ENCODE results near the gene MYH16. TPM values are rescaled to one million over a fixed set of nuclear protein-coding genes. Genes with fewer than 3 reads are reported as not detected.

The MYH16 gene
- total RNA-seq, 1 donor from 2014 or later = not detected

GRCh38 chr7:99252166-99252895, 20.3 kb upstream of the MYH16 start:
- no peaks in the 10 kb centered on the region for H3K79me2 ChIP-seq (ENCODE audit: low read depth)
- TF ChIP-seq EZH2phosphoT487 (IDR thresholded peaks at IDR 0.05) (no peak), CTCF (IDR thresholded peaks at IDR 0.05) (no peak), EZH2 (IDR thresholded peaks at IDR 0.05) (no peak)
- Mint-ChIP-seq H3K4me1 (peaks cover 7% of the 10 kb centered on the region), H3K36me3 (no peaks in the 10 kb centered on the region), H3K9me3 (no peaks in the 10 kb centered on the region), H3K27me3 (ENCODE audit: insufficient read depth, low read depth) (peaks cover 8% of the 10 kb centered on the region), H3K4me3 (no peak overlapping the region), H3K27ac (peak overlapping the region; percentile 37)
- H4K20me1 ChIP-seq (ENCODE audit: low read depth) = no peaks in the 10 kb centered on the region
- no peaks in the 10 kb centered on the region for H3K27me3 ChIP-seq
- H3F3A ChIP-seq (ENCODE audit: low read depth) = no peaks in the 10 kb centered on the region
- H3K36me3 ChIP-seq = no peaks in the 10 kb centered on the region
- H3K4me1 ChIP-seq = peaks cover 18% of the 10 kb centered on the region
- H3K4me2 ChIP-seq = no peak overlapping the region
- H3K4me3 ChIP-seq = no peak overlapping the region
- H3K27ac ChIP-seq = no peak overlapping the region
- no peak overlapping the region for H3K9ac ChIP-seq
- H2AFZ ChIP-seq (replicated peaks) = no peak overlapping the region
- peak; percentile 14 for DNase-seq (ENCODE audit: low spot score)
- H3K9me3 ChIP-seq (ENCODE audit: low read depth) = no peaks in the 10 kb centered on the region

- Mint-ChIP-seq H3K4me3 (no peak overlapping the region), H3K27ac (no peak overlapping the region), H3K27me3 (ENCODE audit: insufficient read depth, low read depth) (peaks cover 8% of the 10 kb centered on the region), H3K9me3 (no peaks in the 10 kb centered on the region), H3K4me1 (peaks cover 7% of the 10 kb centered on the region), H3K36me3 (no peaks in the 10 kb centered on the region)
- Histone ChIP-seq H3K36me3 (no peaks in the 10 kb centered on the region), H3K9ac (no peak overlapping the region), H2AFZ (replicated peaks) (no peak overlapping the region), H3K27me3 (no peaks in the 10 kb centered on the region), H3K9me3 (ENCODE audit: low read depth) (no peaks in the 10 kb centered on the region), H4K20me1 (ENCODE audit: low read depth) (no peaks in the 10 kb centered on the region), H3K4me3 (no peak overlapping the region), H3K4me1 (peaks cover 18% of the 10 kb centered on the region), H3F3A (ENCODE audit: low read depth) (no peaks in the 10 kb centered on the region), H3K4me2 (no peak overlapping the region), H3K27ac (no peak overlapping the region), H3K79me2 (ENCODE audit: low read depth) (no peaks in the 10 kb centered on the region)
- TF ChIP-seq EZH2 (IDR thresholded peaks at IDR 0.05) (no peak), EZH2phosphoT487 (IDR thresholded peaks at IDR 0.05) (no peak), CTCF (IDR thresholded peaks at IDR 0.05) (no peak)
- DNase-seq (ENCODE audit: low spot score) = no peak
These were observed 19.3 kb upstream of the MYH16 start for GRCh38 chr7:99253369-99253768.

- Histone ChIP-seq H3F3A (ENCODE audit: low read depth) (no peaks in the 10 kb centered on the region), H3K4me2 (no peak overlapping the region), H3K4me3 (no peak overlapping the region), H4K20me1 (ENCODE audit: low read depth) (no peaks in the 10 kb centered on the region), H2AFZ (replicated peaks) (no peak overlapping the region), H3K36me3 (no peaks in the 10 kb centered on the region), H3K4me1 (peaks cover 18% of the 10 kb centered on the region), H3K9me3 (ENCODE audit: low read depth) (no peaks in the 10 kb centered on the region), H3K79me2 (ENCODE audit: low read depth) (no peaks in the 10 kb centered on the region), H3K27ac (no peak overlapping the region), H3K27me3 (no peaks in the 10 kb centered on the region), H3K9ac (no peak overlapping the region)
- H3K27me3 Mint-ChIP-seq (ENCODE audit: insufficient read depth, low read depth) = peaks cover 8% of the 10 kb centered on the region
- no peak for TF ChIP-seq EZH2 (IDR thresholded peaks at IDR 0.05)
- TF ChIP-seq EZH2phosphoT487 (IDR thresholded peaks at IDR 0.05) = no peak
- TF ChIP-seq CTCF (IDR thresholded peaks at IDR 0.05) = no peak
- no peaks in the 10 kb centered on the region for H3K9me3 Mint-ChIP-seq
- H3K4me3 Mint-ChIP-seq = no peak overlapping the region
- H3K36me3 Mint-ChIP-seq = no peaks in the 10 kb centered on the region
- H3K4me1 Mint-ChIP-seq = peaks cover 7% of the 10 kb centered on the region
- H3K27ac Mint-ChIP-seq = no peak overlapping the region
- DNase-seq (ENCODE audit: low spot score) = no peak
These were observed 18.2 kb upstream of the MYH16 start for GRCh38 chr7:99254390-99254789.
